Measurements from ENCODE around the gene CNGA3.

DNA sequence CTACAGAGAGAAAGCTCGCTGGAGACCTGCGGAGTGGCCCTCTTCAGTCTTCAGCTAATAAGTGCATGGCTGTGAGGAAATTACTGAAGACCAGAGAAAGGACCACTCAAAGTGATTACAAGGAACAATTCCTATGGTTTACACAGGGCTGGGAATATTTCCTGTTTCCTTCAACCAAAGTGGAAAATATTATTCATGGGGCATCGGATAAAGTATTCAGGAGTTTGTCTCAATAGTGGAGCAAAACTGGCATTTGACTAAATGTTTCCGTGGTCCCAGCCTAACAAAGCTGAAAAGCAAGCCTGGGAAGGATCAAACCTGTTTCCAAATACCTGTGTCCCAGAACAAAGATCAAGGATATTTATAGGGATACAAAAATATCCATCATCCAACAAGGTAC, 32.0 kb upstream of the CNGA3 start:
- no peak for TF ChIP-seq POLR2A (IDR thresholded peaks at IDR 0.05)
- TF ChIP-seq, protein P1, sequence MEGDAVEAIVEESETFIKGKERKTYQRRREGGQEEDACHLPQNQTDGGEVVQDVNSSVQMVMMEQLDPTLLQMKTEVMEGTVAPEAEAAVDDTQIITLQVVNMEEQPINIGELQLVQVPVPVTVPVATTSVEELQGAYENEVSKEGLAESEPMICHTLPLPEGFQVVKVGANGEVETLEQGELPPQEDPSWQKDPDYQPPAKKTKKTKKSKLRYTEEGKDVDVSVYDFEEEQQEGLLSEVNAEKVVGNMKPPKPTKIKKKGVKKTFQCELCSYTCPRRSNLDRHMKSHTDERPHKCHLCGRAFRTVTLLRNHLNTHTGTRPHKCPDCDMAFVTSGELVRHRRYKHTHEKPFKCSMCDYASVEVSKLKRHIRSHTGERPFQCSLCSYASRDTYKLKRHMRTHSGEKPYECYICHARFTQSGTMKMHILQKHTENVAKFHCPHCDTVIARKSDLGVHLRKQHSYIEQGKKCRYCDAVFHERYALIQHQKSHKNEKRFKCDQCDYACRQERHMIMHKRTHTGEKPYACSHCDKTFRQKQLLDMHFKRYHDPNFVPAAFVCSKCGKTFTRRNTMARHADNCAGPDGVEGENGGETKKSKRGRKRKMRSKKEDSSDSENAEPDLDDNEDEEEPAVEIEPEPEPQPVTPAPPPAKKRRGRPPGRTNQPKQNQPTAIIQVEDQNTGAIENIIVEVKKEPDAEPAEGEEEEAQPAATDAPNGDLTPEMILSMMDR (IDR thresholded peaks at IDR 0.05), result no peak
